Heart left ventricle (tissue), 16 donors: ENCODE results near the gene PRDM5. TPM values are rescaled to one million over a fixed set of nuclear protein-coding genes. Genes with fewer than 3 reads are reported as not detected.

Experiments used
- ATAC-seq, 4 donors: fragments of 200-7000 bp; cut with Tn5 transposase; one replicate each; pipeline ENCODE4 v1.9.1; 2020 to 2022; ENCODE audit warnings: moderate library complexity in 4 of 4, mild to moderate bottlenecking in 3 of 4, moderate number of reproducible peaks in 1 of 4
- DNase-seq, 5 donors: peaks; one replicate each; pipeline ENCODE4 v3.0.0-alpha.2; 2020
- H3K27ac ChIP-seq, 12 donors: fragments of 200-600 bp; sonication (generic) in 4 of 12; one replicate each; pipeline versions ENCODE4 v1.5.0 to v1.8.0; 2016 to 2022; ENCODE audit warnings: mild to moderate bottlenecking in 2 of 12
- H3K27me3 ChIP-seq, 9 donors: fragments of 200-600 bp; sonication (generic) in 2 of 9; one replicate each; pipeline versions ENCODE4 v1.5.1 to v1.8.0; 2016 to 2022; ENCODE audit warnings: mild to moderate bottlenecking in 3 of 9
- H3K36me3 ChIP-seq, 9 donors: fragments of 200-600 bp; sonication (generic) in 2 of 9; one replicate each; pipeline versions ENCODE4 v1.5.0 to v1.8.0; 2018 to 2022; ENCODE audit warnings: mild to moderate bottlenecking in 2 of 9
- H3K4me1 ChIP-seq, 12 donors: fragments of 200-600 bp; sonication (generic) in 4 of 12; one replicate each; pipeline versions ENCODE4 v1.5.0 to v1.8.0; 2016 to 2022; ENCODE audit warnings: mild to moderate bottlenecking in 3 of 12
- H3K4me3 ChIP-seq, 12 donors: fragments of 200-600 bp; sonication (generic) in 4 of 12; one replicate each; pipeline versions ENCODE4 v1.5.0 to v1.8.0; 2017 to 2022; ENCODE audit warnings: mild to moderate bottlenecking in 9 of 12, moderate library complexity in 4 of 12
- H3K9me3 ChIP-seq, 12 donors: fragments of 200-600 bp; sonication (generic) in 4 of 12; one replicate each; pipeline versions ENCODE4 v1.5.0 to v1.8.0; 2016 to 2022; ENCODE audit warnings: mild to moderate bottlenecking in 1 of 12
- CTCF ChIP-seq, 12 donors: fragments of 200-600 bp; sonication (generic) in 4 of 12; IDR thresholded peaks; one replicate each; pipeline versions ENCODE4 v1.5.0 to v1.8.0; 2018 to 2022; ENCODE audit warnings: antibody characterized with exemption in 12 of 12, mild to moderate bottlenecking in 5 of 12
- POLR2A ChIP-seq, 2 donors: fragments of 450-650 bp; IDR thresholded peaks; one replicate each; pipeline ENCODE4 v1.6.1; 2017; ENCODE audit warnings: antibody characterized with exemption in 2 of 2, mild to moderate bottlenecking in 2 of 2, moderate library complexity in 2 of 2
- WGBS, 4 donors: extraction: QIAGEN DNeasy Blood & Tissue Kit in 2 of 4; methylation state at CpG; one replicate each; pipeline versions ENCODE4 v1.1.5 to v1.1.7; 2013 to 2018; 5-methylcytosine and 5-hydroxymethylcytosine counted together
- intact Hi-C, 10 donors: fragments of 100-400 bp; cut with DNase I; formaldehyde crosslinking; loops; one replicate each; pipeline versions ENCODE4 v1.11.1 to v1.14.2; 2022
- polyA plus RNA-seq, 2 donors: library from polyadenylated mRNA; stranded (reverse); fragments of 200-250 nt; gene quantifications; one replicate each; pipeline ENCODE4 v1.2.3, GENCODE V29; 2013
- total RNA-seq, 9 donors: library from RNA; depleted of rRNA in 2 of 9; stranded (reverse); fragments of >200 nt in 2 of 9; fragmentation: NEBNext Ultra II Directional in 3 of 9; extraction: Animal tissue kit (Norgen Biotek cat#: 25700) in 3 of 9; gene quantifications; one replicate each; pipeline versions ENCODE4 v1.1.0 to v1.2.4, GENCODE V29; 2016 to 2023
- donor health status: ischemic (EF 13 %, LVEDD 7.1; RV severe dilation, severe dysfunction).
- donor health status: healthy with polysubstance abuse.
- donor health status: DM: no; HTN: yes; CAD: no.
- donor health status: DM: no; HTN: no; CAD: no.
- donor health status: ischemic (EF 25% LVEDD 6.9; RV normal size, moderate dysfunction).
- donor health status: ischemic (EF 25% LVEDD 5.7; RV mildly dilated, moderate dysfunction).
- donor health status: healthy.
- donor health status: DM: yes; HTN: yes; CAD: no.
- donor health status: ischemic (EF 35%, LVEDD 5.7; RV mildly dilated, moderate dysfunction).
- donor health status: nonischemic (EF 11% LVEDD 7.7; RV severe dilation, severe dysfunction).
- donor health status: DM: yes; HTN: yes; CAD: no.
- donor health status: PGD.
- donor health status: ischemic (EF 29% LVEDD 5.4; RV normal size, mild dysfunction).
- donor health status: nonischemic (EF 23%, LVEDD 6.1; RV moderate dilation, normal function).

PRDM5 gene
- total and polyA plus RNA-seq, 11 donors = 2.0 to 19.7 (median 9.1) TPM

DNA sequence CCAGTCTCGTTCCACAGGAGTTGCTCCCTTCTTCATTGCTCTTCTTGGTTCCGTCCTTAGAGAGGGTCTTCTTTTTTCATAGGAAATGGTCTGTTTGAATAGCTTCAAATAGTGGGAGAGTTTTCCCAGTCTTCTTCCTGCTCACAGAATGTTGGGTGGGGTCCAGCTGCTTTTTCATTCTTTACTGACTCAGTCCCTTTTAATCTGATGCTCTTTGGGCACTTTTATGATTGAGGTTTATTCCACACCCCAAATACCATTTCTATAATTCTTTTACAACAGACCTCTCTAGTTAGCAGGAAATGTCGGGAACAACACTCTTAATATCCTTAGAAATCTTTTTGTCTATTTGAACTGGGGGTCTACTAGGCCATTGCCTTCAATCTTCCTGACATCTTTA lies 239.5 kb downstream of the PRDM5 start:
- intact Hi-C loops = no loop called here
- Histone ChIP-seq H3K27ac (no peak overlapping the region), H3K4me1 (no peaks in the 10 kb centered on the region), H3K4me3 (no peak overlapping the region), H3K36me3 (no peaks in the 10 kb centered on the region), H3K9me3 (peaks cover 0 to 6% (median 0%) of the 10 kb centered on the region in 12 donors), H3K27me3 (no peaks in the 10 kb centered on the region)
- WGBS, 4 donors = 75 to 82% (median 81%) methylated on average over 3 of the region's 3 CpGs
- TF ChIP-seq CTCF (IDR thresholded peaks at IDR 0.05) (no peak), POLR2A (IDR thresholded peaks at IDR 0.05) (no peak)
- DNase-seq (no peak), ATAC-seq (no peak)

- 57 to 87% (median 77%) methylated on average over 3 of the region's 3 CpGs for WGBS, 4 donors
- Histone ChIP-seq H3K36me3 (no peaks in the 10 kb centered on the region), H3K9me3 (peaks cover 0 to 22% (median 0%) of the 10 kb centered on the region in 12 donors), H3K27me3 (no peaks in the 10 kb centered on the region), H3K4me3 (no peak overlapping the region), H3K4me1 (no peaks in the 10 kb centered on the region), H3K27ac (no peak overlapping the region)
- intact Hi-C loops = no loop called here
- TF ChIP-seq POLR2A (IDR thresholded peaks at IDR 0.05) (no peak), CTCF (IDR thresholded peaks at IDR 0.05) (no peak)
- ATAC-seq = no peak
- DNase-seq = no peak
These were observed 241.8 kb downstream of the PRDM5 start for GRCh38 chr4:120680647-120681228.

GRCh38 chr4:120673696-120674095 lies 248.8 kb downstream of the PRDM5 start:
- TF ChIP-seq CTCF (IDR thresholded peaks at IDR 0.05) (no peak), POLR2A (IDR thresholded peaks at IDR 0.05) (no peak)
- Histone ChIP-seq H3K4me1 (peaks cover 0 to 10% (median 0%) of the 10 kb centered on the region in 12 donors), H3K4me3 (no peak overlapping the region), H3K36me3 (no peaks in the 10 kb centered on the region), H3K27ac (no peak overlapping the region), H3K9me3 (peaks cover 0 to 46% (median 6%) of the 10 kb centered on the region in 12 donors), H3K27me3 (no peaks in the 10 kb centered on the region)
- ATAC-seq = no peak
- 69 to 82% (median 75%) methylated on average over 3 of the region's 3 CpGs for WGBS, 4 donors
- intact Hi-C loops = no loop called here
- peak in 1 of 5 donors; percentile 35 for DNase-seq

- H3K9me3 ChIP-seq = peaks cover 0 to 42% (median 6%) of the 10 kb centered on the region in 12 donors
- TF ChIP-seq CTCF (IDR thresholded peaks at IDR 0.05) (no peak), POLR2A (IDR thresholded peaks at IDR 0.05) (no peak)
- no peak for ATAC-seq
- no peak for DNase-seq
- no peaks in the 10 kb centered on the region for H3K27me3 ChIP-seq
- 67 to 82% (median 78%) methylated on average over 5 of the region's 5 CpGs for whole genome bisulfite sequencing, 4 donors
- no peak overlapping the region for H3K27ac ChIP-seq
- H3K36me3 ChIP-seq = no peaks in the 10 kb centered on the region
- intact Hi-C loops = no loop called here
- peaks cover 0 to 10% (median 0%) of the 10 kb centered on the region in 12 donors for H3K4me1 ChIP-seq
- H3K4me3 ChIP-seq = no peak overlapping the region
These were observed 249.9 kb downstream of the PRDM5 start for GRCh38 chr4:120672558-120673147.
